ENCODE data around the gene ZC3H8.
A peak's percentile ranks its signal among the peaks of the same experiment; 100 is the strongest.
"Not testable (repeated sequence)": the region's sequence is repeated elsewhere in the genome, so short reads cannot be mapped to it uniquely, and the experiment has no call there.

Gene ZC3H8

DNA sequence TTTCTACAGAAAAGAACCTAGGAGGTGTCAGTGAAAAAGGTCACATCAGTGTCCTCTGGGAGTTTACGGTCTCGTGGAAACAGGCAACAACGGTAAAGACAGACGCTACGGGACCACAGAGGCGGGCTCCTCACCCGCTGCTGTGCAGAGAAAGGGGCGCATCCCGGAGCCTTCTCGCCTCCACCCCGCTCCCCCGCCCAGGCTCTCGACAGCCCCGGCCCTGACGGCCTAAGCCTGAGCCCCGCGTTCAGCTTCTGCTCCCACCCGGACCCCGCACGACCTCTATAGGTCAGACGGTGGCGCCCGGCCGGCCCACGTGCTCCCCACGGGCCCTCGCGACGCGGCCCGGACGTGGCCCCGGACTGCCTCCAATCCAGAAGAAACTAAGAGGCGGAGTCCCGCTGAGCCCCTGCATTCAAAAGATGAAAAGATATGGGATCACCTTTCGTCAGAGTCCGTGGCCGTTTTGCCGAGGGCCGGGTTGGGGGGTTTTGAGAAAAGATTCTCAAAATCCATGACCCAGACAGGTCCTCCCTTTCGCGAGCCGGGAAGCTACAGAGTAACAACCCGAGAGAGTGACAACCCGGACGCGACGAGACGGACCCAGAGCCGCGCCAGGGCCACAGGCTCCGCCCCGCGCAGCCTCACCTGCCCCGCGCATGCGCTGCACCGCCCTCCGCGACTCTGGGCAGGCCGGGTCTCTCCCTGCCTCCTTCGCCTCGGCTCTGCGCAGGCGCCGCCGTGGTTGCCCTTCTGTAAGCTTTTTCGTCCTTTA, at the start of gene ZC3H8:
ZC3H8 (minus strand) TSS at position 577 of the 775 bp plus-strand sequence; CDS start at position 516, 61 bp downstream.
- DNase-seq (ENCODE audit: low spot score): peak; percentile 95

DNA sequence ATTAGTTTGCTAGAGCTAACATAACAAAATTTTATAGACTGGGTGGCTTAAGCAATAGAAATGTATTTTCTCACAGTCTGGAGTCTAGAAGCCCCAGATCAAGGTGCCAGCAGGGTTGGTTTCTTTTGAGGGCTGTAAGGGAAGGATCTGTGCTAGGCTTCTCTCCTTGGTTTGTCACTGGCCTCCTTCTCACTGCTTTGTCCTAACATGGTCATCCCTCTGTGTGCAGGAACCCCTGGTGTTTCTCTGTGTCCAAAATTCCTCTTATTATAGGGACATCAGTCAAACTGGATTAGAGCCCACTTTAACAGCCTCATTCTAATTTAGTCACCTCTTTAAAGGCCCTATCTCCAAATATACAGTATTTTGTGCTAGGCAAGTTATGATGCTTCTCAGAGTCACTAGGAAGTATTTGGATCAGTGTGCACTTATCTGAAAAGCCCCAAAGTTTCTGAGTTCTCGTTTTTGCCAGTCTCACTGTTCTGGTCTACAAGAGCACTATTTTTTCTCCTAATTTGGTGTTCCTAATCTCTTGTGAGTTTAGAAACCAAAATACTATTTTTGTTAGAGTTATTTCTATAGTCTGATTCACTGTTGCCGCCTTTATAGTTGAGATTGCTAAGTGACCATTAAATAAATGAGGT, 49.6 kb upstream of the ZC3H8 start:
- no peak for DNase-seq (ENCODE audit: low spot score)

DNA sequence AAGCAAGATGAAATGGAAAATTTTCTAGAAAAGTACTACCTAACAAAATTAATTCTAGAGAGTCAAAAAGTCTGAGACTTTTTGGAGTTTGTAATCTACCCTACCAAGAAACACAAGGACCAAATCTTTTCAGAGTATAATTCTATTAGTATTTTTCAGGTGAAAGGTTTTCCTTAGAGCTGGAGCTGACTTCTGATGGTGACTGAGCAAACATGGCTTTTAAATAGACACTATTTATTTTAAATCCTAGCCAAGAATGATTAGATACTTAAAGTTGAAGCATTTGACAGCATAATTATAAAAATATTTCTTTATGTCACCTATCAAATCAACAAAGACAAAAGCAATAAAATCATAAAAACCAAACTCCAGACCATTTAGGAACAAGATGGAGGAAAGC, 47.1 kb upstream of the ZC3H8 start:
- no peak for DNase-seq (ENCODE audit: low spot score)

DNA sequence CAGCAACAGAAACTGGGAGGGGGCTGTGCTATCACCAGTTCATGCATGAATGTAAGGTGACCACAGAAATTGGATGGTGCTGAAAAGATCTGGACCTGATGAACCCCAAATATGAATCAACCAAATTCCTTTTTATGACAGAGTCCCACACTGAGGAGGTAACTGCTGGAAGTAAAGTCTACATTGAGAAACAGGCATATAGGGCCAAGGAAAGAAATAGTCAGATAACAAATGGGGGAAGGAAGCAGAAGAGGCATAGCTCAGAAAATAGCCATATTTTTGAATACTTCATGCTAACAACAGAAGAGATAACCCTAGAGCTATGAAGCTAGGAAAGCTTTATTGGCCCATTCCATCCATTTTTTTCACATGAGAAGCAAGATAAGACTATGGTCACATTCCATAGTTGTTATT, 46.3 kb upstream of the ZC3H8 start:
- DNase-seq (ENCODE audit: low spot score): no peak

DNA sequence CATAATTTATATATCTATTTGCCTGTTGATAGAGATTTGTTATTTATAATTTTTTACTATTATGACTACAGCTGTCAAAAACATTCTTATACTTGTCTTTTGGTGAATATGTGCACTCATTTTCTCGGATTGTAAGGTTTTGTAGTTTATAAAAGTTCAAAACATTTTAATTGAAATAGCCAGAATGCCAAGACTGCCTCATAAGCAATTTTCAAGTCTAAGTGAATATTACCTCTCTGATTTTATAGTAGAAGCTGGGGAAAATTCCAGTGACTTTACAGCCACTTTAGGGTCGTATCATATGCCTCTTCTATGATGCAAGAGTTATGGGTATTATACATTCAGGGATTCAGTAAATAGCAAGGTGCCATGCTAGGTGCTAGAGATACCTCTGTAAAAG, 41.6 kb upstream of the ZC3H8 start:
- no peak for DNase-seq (ENCODE audit: low spot score)

DNA sequence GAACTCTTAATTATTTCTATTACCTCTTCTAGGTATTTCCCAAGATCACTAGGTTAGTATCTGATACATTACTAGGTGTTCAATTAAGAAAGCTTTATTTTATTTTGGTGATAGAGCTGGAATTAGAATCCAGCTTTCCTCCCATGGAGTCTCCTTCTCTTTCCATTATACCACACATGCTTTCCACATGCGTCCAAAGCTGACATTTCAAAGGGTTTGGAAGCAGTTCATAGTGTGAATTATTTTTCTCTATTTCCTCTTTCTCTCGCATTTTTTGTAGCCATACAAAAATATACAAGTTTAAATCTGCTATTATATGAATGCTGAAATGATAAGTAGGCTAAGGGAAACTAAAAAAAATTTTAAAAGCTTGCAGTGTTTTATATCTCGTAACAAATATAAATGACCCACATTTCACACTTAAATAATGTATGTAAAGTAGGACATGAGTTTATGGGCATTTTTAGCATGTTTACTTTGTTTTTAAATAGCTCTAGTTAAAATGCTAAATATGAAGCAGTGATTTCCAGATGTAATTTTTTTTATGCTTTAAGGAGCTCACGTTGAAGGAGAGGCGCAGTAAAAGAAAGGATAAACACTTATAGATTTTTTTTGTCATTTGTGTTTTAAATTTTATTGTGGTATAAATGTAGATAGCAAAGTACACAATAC, 40.7 kb upstream of the ZC3H8 start:
- no peak for DNase-seq (ENCODE audit: low spot score)

DNA sequence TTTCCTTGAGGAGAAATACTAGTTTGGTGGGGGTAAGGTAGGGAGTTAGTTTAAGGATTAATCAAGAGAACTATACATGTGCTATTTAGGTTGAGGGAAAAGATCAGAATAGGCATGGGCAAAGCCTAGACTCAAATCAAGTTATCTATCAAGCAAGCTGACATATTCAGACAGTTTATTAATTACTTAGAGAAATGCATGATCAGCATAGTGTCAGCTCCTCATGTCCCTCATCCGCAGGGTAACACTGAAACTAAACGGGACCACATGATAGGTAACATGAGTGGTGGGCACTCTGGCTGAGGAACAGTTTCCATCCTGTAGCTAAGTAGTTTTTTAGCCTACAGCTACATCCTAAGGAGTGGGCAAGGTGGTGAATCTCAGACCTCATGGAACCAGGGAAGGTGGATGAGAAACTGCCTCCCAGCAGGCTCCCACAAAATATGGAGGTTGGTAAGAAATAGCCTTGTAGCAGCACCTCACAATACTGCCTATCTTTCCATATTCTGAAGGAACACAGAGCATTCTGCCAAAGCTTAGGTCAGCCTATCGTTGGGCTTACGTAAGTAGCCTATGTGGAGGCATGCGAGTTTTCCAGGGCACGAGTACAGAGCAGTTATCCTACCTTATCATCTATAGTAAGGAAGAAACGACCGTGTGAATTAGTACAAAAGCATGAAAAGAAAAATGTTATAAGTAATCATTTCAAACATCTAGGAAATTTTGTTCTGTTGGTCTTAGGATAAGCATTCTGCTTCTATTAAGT, 39.0 kb upstream of the ZC3H8 start:
- DNase-seq (ENCODE audit: low spot score): no peak

DNA sequence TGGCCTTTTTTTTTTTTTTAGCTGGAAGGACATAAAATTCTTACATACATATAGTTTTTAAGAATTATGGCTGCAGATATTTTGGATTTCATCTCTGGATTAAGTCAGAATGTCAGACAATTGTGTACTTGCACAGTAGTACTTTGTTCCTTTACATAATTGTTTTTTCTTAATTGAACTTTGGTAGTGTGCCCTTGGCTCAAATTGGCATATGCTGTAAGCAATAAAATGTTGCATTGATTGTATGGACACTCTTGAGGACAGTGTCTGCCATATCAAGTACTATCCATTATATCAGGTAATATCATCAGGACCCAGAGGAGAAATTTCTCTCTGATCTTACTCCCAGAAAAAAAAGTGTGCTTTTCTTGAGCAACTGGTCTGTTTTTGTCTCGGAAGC, 35.8 kb upstream of the ZC3H8 start:
- DNase-seq (ENCODE audit: low spot score): no peak

DNA sequence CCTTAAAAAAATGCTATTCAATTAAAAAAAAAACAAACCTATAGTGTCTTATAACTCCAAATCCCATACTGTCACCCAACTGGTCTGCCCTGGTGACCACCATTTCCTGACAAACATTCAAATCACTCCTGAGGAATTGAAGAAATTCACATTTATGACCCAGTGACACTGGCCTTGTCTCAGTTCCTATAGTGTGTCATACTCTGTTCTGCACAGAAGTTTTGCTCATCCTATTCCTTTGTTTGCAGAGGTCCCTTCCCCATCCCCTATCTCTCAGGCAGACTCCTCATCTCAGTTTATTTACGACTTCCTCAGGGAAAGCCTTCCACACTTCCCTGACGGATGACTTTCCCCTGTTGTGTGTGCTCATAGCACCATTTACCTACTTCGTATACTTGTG, 35.2 kb upstream of the ZC3H8 start:
- peak; percentile 29 for DNase-seq (ENCODE audit: low spot score)

DNA sequence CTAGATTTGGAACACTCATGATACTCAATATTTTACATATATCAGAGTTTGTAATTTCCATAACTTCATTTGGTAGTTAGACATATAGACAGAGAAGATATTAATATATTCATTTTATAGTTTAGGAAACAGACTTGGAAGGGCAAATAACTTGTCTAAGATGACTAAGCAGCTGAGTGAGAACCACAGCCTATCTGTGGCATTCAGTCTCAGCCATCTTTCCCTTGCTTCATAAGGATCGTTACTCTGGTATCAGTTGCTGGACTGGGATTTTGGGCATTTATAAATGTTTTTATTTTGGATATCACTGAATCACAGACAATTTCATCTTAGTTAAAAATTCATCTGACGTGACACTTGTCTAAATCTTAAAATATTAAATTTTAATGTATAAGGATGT, 28.7 kb upstream of the ZC3H8 start:
- not testable (repeated sequence) for DNase-seq (ENCODE audit: low spot score)

DNA sequence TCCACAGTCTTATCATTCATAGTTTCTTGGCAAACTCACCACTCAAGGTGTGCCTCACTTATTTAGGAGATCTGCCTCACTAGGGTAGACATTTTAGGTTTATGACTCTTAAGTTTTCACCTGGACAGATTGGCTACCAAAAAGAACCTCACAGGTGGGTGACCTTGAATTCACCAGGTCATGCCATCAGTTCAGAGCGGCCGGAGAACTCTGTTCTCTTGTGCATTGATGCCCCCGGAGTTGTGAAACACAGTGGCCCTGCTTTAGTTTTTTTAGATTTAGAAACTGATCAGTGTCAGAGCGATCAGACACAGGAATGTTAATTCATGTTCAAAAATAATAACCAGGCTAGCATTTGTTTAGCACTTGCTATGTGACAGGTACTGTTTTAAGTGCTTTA, 27.2 kb upstream of the ZC3H8 start:
- DNase-seq (ENCODE audit: low spot score): not testable (repeated sequence)

DNA sequence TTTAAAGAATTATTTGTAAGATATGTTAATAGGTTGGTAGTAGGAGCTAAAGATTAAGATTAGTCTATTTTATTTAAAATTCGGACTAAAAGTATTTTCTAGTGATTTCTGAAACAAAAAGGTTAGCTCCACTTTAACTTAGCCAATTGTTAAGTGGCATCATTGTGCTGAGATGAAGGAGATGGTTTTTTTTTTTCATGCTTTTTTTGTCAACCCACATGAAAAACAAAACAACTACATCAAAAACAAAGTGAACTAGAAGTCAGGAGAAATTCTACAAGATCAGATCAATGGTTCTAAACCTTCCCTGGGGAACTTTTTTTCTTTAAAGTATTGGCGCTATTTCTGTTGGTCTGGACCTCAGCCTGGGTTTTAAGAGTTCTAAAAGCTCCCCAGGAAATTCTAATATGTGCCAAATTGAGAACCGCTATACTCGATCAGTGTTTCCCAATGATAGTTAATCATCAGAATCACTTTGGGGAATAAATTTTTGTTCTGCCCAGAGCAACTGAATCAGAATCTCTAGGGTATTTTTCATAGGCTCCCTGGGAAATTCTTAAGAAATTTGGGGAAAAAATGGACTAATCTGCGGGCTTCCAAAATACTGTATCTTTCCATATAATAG, 22.9 kb upstream of the ZC3H8 start:
- no peak for DNase-seq (ENCODE audit: low spot score)

DNA sequence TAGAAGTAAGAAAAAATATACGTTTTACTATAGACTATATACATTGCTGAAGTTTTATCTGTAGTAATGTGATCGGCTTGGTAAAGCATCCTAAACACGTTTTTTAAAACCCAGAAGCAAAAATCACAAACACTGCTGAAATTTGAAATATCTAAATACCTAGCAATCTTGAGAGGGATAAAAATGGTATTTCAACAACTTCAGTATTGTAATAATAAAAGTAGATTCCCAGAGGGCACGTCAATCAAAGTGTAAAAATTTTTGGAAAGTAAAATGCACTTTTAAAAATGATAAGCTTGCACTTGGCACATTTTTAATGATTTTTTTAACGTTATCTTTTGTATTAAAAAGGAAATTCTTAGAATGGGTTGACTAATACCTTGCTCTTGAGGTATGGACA, 22.1 kb upstream of the ZC3H8 start:
- DNase-seq (ENCODE audit: low spot score): no peak

DNA sequence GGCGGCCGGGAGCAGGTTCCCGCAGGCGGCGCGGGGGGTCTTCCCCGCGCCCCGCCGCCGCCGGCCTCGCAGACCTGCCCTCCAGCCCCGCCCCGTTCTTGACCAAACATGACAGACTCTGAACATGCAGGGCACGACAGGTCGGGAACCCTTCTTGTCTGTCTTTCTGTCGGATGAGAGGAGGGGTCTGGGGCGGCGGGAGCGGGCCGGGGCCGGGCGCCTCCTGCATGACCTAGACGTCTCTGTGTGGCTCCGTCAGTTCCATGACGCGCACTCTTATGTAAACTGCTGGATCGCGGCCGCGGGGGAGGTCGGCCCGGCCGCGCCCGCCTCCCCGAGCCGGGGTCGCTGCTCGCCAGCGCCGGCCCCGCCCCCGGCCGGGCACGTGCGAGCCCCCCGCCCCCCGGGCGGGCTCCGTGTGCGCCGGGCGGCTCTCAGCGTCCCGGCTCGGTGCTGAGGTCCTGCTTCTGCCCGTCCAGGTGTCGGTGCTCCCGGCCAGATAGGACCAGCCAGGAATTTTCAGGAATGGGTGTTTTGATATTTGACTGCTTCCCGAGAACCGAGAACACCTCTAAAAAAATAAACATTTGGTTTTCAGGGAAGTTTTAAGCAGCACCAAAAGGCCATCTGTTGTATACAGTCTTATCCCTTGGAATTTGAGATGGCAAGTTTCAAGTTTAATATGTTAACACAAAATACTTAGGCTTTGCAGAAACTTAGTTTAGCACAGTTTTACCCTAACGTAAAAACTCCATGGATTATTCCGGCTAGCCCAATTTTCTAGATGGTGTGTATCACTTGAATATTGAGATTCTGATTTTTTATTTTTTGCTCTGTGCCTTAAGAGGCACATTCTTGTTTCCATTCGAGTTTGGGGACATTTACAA, 21.3 kb upstream of the ZC3H8 start:
- DNase-seq (ENCODE audit: low spot score): peak; percentile 61

DNA sequence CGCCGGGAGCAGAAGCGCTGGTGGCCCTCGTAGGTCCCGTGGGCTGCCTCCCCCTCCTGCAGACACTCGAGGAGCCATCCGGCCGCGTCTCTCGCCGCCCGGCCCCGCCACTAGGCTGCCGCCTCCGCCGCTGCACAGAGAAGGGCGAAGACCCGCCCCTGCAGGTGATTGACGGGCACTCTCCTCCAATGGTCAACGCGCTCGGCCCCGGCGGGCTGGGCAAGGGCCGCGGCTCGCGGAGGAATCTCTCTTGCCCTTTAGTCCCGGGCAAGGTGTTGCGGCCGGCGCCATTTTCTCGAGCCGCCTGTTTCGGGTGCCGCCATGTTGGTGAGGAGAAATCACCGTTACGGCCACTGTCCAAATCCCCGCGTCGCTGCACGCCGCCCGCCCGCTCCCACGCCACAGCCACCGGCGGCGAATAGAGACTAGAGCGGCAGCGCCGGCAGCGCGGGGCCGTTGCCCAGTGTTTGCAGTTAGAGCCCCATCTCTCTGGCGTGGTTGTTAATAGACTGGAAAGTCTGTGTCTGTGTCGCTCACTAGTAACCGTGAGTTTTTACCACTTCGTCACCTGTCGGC, 20.6 kb upstream of the ZC3H8 start, which contains the start of gene ZC3H6:
ZC3H6 (plus strand) TSS at position 287 of the 576 bp plus-strand sequence. CDS start 398 bp downstream, outside the sequence.
- DNase-seq (ENCODE audit: low spot score): peak; percentile 98

DNA sequence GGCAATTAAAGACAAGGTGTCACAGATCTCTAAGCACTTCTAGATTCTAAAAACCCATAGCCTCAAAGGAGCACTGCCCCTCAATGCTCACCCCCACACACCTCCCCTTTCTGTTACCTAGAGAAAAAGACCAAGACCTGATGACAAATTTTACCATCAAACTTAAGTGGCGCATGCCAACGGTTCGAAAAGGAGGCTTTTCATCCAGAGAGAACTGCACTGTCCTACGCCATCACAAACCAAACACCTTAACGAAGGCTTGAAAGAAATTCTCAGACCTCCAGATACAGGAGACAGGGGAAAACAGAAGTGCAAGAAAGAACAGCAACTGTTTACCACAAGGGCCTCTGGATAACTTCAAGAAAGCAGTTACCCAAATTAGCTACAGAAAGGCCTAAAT, 18.5 kb upstream of the ZC3H8 start:
- no peak for DNase-seq (ENCODE audit: low spot score)

DNA sequence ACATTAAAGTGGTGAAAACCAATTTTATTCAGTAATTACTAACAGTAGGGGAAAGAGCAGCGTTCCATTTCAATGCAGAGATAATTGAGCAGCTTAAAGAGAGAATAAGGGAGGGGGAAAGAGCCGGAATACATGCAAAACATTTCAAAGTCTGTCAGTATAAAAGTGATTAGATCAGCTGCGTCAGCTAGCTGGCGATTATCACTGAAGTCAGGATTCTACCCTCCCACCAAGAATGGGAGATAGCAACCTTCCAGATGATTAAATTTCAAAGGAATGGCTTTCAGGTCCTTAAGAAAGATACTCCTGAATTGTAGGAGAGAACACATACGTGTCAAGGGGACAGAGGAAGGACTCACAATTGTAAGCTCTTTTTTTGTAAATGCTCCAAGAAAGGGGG, 17.8 kb upstream of the ZC3H8 start:
- no peak for DNase-seq (ENCODE audit: low spot score)

DNA sequence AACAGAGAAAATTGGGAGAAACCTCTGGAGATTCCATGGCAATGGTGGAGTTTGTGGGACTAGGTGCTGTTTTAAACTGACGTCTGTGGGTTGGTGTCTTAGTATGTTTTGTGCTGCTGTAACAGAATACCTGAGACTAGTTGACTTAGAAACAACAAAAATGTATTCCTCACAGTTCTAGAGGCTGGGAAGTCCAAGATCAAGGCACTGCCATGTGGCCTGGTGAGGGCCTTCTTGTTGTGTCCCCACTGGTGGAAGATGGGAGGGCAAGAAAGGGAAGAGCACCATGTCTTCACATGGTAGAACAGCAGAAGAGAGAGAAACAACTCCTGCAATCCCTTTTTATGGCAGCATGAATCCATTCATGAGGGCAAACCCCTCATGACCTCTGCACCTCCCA, 13.7 kb upstream of the ZC3H8 start:
- no peak for DNase-seq (ENCODE audit: low spot score)

DNA sequence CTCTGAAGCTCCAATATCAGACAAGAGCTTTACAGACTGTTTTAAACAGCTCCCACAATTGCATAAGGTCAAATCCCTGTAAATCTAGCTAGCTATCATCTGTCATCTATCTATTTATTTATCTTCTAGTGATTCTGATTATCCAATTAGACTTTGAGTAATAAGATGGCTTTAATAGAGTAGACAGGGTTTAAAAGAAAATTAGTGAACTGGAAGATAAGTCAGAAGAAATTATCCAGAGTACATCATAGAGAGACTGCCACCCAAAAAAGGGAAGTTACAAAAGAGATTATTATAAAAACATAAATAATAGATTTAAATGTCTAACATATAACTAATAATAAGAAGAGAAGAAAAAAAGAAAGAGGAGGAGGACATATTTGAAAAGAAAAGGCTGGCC, 8.0 kb upstream of the ZC3H8 start:
- no peak for DNase-seq (ENCODE audit: low spot score)

DNA sequence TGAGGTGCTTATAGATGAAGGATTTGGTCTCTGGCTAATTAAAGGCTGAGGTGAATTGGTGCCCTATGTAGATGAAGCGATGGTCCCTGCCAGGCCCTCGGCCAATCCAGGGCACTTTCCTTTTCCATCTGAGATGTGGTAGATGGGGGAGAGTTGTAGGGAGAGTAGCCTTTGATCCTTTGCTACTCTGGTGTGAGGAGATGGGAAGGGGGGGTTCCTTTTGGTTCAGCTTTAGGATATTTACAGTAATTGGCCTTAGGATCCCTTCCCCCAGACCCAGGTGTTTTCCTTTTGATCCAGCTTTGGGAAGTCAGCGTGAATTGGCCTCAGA, 5.4 kb upstream of the ZC3H8 start:
- no peak for DNase-seq (ENCODE audit: low spot score)
